SW480 (cell line): ENCODE measurements around the gene SEC14L5.
A peak's percentile ranks its signal among the peaks of the same experiment; 100 is the strongest.
"Not testable (repeated sequence)": the region's sequence is repeated elsewhere in the genome, so short reads cannot be mapped to it uniquely, and the experiment has no call there.

Experiments used
- DNase-seq: peaks from one replicate; pipeline ENCODE4 v3.0.0-alpha.2; 2016; ENCODE audit warnings: low spot score

SEC14L5 gene

DNA sequence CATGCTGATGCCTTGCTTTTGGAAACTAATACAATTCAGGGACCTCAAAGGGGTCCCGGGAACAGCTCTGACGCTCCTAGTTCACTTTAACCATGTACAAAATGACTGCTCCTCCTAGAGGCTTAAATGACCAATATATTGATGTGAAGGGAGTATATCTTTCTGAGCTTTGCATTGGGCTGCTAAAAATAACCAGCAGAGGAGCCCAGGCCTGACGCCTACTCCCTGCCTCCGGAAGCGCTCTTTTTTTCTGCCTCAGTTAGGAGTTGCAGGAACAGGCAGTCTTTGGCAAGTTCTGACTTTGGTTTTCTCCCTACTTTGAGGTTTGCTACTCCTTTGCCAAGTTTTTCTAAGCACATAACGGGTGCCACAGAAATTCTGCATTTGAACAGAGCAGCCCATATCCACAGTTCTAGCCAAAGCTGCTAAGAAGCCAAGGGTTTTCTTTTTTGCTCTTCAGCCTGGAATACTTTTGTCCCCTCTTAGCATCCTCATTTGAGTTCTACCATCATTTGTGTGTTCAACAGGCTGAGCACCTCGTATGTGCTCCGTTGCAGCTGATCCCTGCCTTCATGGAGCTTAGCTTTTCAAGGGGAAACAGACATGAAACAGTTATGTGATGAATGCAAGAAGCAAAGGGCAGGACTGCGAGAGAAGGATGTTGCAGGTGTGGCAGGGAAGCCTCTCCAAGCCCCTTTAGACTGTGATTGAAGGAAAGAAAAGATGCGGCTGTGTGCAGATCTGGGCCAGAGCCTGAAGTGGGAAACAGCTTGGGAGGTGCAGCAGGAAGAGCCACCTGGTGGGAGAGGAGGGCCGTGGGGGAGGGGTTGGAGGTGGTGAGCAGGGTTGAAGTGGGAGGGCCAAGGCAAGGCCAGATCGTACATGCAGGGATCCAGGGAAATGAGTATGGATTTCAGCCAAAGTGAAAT, 78.4 kb downstream of the SEC14L5 start:
- DNase-seq: no peak

DNA sequence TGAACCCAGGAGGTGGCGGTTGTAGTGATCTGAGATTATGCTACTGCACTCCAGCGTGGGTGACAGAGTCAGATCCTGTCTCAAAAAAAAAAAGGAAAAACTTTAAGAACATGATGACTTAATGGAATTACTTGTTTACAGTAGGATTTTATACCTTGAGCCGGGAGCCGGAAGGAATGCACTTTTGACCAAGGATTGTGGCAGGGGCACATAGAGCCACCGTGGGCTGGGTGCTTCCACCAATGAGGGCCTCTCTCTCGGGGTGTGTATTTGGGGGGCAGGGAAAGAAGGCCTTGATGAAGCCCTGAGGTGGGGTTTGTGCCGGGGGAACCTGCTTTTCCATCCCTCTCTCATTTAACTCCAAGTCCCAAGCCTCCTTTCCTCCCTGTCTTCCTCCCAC, 82.3 kb downstream of the SEC14L5 start:
- DNase-seq: no peak

DNA sequence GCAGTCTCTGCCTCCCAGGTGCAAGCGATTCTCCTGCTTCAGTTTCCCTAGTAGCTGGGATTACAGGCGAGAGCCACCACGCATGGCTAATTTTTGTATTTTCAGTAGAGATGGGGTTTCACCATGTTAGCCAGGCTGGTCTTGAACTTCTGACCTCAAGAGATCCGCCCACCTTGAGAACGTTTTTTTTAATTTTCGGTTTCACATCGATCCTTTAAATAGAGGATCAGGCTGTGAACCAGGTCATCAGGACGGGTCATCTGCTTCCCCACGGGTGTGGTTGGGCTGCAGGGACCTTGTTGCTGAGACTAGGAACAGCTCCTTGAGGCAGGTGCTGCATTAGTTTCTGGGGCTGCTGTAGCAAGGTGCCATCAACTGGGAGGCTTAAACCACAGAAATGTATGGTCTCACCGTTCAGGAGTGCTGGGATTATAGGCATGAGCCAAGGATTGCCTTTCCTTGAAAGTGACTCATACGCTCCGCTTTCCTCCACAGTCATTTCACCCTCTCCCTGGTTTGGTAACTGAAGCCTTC, 83.5 kb downstream of the SEC14L5 start:
- DNase-seq: peak; percentile 65

DNA sequence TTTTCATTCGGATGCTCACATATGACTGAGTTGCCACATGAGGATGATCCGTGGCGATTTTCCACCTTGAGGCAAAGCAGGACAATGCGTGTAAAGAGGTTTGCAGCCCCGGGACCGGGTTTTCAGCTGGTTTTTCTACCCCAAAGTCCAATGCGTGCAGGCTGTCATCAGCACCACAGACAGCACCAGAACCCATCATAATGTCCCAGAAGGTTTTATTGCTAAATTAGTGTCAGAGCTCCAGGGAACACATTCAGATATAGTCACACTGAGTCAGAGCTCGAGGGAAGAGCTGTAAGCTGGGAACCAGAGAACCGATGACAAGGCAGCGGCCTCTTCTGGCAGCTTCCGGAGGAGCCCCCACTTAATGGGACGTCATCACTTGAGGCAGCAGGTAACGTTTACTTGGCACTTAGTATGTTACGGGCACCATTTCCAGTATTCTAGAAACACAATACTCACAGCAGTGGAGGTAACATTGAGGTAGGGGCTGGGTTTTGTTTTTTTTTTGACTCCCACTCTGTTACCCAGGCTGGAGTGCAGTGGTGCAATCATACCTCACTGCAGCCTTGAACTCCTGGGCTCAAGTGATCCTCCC, 84.5 kb downstream of the SEC14L5 start:
- no peak for DNase-seq

DNA sequence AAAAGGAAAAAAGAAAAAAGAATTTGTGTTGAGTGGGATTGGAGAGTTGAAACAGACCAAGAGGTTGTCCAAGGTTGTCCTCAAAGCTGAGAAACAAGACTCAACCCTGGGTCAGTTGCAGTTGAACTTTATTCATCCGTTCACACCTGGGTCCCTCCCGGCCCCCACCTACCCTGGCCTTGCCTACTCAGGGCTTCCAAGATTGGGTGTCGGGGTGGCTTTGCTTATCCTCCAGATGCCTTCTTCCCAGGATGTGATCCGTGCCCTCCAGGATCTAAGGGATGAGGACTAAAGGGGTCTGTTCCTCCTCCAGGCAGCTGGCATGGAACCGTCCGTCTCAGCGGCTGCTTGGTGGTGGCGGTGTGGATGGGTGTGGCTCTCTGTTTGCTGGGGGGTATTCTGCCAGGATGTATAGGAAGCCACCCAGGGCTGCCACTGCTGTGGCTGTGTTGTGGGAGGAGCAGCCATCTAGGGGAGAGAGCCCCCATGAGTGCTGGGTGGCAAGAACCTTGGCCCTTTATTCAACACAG, 85.9 kb downstream of the SEC14L5 start:
- DNase-seq: no peak

DNA sequence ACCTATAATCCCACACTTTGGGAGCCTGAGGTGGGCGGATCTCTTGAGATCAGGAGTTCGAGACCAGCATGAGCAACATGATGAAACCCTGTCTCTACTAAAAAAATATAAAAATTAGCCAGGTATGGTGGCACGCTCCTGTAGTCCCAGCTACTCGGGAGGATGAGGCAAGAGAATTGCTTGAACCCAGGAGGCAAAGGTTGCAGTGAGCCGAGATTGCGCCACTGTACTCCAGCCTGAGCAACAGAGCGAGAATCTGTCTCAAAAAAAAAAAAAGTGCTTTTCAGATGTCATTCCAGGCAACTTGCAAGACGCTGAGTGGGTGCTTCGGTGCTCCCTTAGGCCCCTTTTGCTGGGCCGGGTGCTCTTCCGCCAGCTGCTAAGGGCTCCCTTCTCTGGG, 86.5 kb downstream of the SEC14L5 start:
- DNase-seq: not testable (repeated sequence)

DNA sequence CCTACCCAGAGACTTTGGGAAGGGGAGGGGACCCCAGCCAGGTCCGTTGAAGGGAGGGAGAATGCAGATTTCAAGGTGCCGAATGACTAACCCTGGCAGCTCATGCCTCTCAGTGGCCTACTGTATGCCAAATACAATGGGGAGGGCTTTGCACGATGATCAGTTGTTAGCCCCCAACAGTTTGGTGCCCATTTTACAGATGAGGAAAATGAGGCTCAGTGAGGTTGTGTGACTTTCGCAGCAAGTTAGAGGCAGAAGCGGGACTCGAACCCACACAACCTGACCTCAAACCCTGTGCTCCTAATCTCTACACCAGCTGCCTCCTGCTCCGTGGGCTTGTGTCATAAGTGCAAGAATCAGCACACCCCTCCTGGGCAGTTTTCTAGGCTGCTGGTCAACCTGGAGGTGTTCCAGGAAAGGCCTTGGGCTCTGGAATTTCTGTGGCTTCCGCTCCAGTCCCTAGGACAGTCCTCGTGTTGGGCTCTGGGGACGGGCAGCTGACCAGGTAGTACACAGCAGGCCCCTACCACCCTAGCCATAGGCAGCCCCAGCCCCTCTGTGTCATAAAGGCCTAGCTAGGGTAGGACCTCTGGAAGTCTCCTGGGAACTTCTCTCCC, 87.5 kb downstream of the SEC14L5 start:
- DNase-seq: no peak

DNA sequence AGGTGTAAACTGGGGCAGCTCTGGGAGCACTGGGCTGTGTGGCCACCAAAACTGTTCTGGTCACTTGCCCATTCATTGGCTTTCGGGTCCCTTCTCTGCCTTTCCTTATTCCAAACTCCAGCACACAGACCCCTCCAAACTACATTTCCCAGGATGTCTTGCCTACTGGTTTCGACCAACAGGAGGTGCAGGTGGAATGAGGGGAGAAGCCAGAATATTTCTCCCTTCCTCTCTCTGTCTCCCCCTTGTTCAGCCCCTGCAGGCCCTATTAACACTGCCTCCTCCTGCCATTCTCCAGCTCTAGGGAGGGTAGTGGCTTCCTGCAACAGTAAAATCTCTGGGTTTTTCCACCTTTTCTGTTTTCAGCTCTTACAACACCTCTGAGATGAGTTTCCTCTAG, 88.8 kb downstream of the SEC14L5 start:
- DNase-seq: no peak

DNA sequence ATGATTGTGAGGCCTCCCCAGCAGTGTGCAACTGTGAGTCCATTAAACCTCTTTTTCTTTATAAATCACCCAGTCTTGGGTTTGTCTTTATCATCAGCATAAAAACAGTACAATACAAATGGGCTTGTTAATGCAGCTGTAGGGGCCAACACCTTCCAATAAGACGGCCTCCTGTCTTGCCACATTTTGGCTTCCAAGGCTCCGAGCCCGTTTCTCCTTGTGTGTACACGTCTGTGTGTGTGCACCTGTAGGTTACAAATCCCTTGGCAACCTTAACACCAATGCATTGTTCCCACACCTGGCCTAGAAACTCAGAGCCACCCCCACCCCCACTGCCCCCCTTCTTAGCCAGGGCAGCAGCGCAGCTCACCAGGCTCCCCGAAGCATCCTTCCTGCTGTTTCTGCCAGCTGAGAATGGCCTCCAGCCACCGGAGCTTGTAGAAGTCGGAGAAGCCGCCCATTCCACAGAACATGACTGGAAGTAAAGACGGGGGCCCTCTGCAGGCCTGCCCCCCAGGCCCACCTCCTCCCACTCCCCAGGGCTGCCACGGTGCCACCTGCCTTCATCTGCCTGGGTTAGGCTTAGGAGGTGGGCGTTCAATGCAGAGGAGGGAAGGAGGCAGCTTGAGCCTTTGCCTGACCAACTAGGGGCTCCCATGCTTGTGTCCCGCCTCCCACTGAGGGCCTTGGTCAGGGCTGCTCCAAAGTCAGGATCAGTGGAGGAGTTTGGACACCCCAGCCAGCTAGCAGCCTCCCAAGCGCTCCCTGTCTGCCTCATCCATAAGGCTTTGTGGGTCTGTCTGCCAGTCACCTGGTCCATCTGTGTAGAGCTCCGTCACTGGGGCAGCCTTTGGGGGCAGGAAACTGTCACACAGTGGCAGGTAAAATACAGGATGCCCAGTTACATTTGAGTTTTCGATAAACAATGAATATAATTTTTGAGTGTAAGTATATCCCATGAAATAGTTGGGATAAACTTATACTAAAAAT, 97.0 kb downstream of the SEC14L5 start:
- no peak for DNase-seq

DNA sequence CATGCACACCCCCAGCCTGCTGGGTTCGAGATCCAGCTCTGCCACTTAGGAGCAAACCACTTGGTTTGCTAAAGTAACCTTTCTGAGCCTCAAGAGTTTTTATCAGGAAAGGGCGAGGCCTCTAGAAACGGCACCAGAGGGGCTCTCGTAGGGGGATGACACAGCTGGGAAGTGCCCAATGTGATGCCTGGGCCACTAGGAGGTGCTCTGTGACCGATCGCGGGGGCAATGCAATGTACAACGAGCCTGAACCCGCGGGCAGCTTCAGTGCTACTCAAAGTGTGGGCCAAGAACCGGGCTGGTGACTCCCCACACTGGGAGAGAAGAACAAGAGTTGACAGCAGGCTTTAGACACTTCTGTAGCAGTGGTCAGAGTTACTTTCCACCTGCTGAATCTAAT, 98.2 kb downstream of the SEC14L5 start:
- DNase-seq: no peak

DNA sequence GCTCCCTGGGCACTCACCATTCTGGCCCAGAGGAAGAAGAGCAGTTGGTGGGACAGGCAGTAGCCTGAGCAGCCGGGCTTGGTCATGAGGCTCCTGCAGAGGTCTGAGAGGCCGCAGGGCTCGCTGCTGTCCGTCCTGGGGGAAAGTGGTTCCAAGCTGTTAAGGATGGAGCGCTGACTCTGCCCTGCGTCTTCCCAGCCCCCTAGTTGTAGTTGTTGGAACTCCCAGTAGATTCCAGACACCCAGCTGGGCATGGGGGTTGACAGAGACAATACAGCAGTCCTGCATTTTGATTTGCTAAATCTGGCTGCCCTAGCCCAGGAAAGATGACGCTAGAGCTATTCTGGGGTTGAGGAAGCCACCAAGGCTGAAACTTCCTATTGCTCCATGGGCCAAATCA, 100.3 kb downstream of the SEC14L5 start:
- DNase-seq: no peak

DNA sequence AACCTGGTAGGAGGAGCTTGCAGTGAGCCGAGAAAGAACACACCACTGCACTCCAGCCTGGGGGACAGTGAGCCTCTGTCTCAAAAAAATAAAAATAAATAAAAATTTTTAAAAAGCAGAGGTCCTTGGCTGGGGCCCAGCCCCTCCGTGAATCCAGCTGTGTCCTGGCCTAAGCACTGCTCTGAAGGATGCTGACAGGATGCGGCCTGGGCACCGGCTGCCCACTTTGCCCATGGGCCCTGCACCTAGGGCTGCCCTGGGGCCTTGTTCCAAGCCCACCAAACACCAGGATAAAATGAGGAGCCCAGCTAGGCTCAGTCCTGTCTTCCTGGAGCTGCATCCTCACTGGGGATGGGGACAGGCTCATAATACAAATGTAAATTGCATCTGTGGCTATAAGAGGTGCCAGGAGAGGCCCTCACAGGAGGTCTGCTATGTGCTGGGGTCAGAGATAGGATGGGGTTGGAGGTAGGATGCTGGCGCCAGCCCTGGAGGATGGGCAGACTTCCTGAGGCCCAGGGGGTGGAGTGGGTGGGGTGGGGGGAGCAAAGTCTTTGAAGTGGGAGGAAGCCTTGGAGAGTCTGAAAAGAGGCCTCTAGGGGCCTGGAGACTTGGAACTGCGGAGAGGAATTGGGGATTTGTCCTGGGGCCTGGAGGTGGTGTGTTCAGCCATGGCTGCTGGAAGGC, 101.4 kb downstream of the SEC14L5 start:
- no peak for DNase-seq

DNA sequence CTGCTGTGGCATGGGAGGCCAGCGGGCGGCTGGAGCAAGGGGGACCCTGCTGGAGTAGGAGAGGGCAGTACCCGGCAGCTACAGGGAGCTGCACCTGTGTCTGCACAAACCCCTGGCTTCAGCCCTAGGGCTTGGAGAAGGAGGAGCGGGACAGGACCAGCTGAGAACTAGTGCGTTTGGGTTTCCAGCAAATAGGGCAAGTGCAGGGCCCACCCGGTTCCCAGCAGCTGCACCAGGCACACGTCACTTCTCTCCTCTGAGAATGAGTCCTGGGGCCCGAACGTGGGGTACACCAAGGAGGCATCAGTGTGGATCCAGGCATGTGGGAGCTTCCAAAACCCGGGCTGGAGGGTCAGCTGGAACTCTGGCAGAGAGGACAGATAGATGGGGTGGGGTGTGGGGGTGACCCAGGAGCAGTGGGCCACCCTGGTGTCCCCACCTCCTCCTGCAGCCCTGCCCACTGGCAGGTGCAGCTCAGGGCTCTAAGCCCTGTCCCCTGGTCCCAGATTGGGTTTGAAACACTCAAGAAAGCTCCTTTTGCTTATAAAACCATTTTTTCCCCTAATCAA, 102.0 kb downstream of the SEC14L5 start:
- no peak for DNase-seq

DNA sequence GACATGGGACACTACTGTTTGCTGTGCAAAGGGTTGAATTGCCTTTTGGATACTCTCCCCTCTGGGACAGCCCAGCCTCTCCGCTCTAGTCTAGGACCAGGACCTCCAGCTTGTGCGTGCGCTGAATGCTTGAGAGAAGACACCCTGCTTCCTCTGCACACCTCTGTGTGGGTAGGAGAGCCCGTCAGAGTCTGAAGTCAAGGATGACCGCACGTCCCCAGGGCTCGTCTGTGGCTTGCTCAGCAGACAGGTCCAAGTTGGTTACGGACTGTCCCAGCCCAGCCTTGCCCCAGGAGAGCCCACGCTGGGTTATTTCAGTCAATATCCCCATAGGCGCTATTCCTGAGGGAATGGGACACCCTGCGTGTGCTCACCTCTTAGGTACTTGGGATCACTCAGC, 103.9 kb downstream of the SEC14L5 start:
- no peak for DNase-seq

DNA sequence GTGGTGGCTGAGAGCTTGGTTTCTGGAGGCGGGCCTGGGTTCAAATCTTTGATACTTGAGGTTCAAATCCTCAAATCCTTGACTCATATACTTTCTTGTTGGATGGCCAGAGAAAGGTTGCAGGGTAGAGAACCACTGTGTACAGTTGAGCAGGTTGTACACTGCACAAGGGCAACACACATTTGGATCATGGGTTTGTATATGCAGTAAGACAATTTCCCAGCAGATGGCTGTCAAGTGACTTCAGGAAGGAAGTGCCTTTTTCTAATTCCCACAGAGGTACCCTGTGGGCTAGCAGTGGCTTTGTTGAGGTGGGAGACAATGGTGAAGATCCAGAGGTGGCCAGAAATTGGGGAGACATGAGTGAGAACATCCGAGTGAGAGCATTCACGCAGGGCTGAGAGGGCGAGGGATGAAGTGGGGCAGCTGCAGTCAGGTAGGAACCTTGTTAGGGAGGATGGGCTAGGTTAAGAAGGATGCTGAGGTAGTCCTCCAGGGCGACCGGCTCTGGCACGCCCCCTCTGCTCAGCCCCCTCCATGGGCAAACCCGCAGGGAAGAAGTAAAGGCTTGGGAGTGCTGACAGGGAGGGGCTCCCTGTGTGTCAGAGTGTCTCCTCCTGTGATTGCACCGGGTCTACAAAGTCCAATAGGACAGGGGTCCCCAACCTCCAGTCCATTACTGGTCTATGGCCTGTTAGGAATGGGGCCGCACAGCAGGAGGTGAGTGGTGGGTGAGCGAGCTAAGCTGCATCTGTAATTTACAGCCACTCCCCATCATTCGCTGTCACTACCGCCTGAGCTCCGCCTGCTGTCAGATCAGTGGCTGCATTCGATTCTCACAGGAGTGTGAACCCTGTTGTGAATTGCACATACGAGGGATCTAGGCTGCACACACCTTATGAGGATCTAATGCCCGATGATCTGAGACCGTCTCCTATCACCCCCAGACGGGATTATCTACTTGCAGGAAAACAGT, 104.9 kb downstream of the SEC14L5 start:
- no peak for DNase-seq

DNA sequence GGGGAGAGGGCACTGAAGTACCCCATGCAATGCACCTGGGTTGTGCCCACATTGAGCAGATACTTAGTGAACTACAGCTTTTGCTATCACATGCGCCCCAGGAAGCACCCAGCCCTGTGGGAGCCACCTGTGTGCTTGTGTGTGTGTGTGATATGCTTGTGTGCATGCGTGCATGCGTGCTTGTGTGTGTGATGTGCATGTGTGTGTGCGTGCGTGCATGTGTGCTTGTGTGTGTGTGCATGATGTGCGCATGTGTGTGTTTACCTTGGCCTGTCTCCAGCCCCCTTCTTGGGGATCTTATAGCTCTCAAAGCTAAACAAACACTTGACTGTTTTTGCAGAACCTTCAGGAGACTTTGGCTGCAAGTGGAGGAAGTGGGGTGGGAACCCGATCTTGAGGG, 106.8 kb downstream of the SEC14L5 start:
- DNase-seq: no peak

DNA sequence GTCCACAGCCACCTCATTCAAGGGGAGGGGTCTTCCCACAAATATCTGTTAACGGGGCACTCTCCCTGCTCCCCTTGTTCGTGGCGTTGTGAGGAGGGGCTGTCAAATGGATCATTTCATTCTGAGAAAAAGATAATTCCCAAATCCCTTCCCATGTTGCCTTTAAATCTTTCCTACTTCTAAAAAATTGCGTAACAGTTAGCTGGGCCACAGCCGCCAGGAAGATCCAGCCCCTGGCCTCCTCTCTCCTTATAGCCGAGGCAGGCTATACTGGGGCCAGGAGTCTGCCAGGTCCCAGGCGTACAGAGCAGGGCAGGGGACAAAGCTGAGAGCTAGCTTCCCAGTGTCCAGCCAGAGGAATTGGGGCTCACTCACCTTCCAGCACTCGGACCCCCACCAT, 107.2 kb downstream of the SEC14L5 start:
- no peak for DNase-seq

DNA sequence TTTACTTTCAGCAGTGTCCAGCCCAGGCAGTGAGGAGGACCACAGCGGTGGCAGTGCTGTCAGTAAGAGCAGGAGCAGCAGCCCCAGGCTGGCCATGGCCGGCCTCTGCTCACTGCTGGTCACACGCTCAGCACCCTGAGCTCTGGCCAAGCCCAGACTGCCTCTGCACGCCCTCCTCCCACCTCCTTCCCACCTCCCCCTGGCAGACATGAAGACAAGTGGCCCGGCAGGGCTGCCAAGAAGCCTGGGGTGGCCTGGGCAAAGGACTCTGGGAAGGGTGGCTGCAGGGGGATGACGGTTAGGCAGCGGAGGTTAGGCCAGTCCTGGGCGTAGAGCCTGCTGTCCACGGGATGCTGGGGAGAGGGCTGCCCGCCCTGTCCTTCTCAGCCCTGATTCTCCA, 107.7 kb downstream of the SEC14L5 start, which contains the start of gene C16orf89:
TSS of gene C16orf89 (minus strand) at position 144 of the 400 bp plus-strand sequence. CDS start at position 96, 48 bp downstream.
- DNase-seq: no peak

DNA sequence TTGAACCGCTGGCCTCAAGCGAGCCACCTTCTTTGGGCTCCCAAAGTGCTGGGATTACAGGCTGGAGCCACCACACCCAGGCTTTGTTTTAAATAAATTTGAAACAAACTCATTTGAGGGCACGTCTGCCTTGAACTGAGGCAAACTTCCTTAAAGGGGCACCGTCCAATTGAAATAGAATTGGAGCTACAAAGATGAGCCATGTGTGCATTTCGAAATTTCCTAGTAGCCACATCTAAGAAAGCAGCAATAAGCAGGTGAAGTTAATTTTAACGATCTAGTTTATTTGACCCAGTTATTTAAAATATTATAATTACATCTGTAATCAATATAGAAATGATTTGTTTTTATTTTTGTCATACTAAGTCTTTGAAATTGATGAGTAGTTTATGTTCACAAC, 108.4 kb downstream of the SEC14L5 start:
- DNase-seq: no peak
